Measurements from ENCODE around the gene CMKLR1.
A peak's percentile ranks its signal among the peaks of the same experiment; 100 is the strongest.

CMKLR1 gene

GRCh38 chr12:108317308-108318234, 21.5 kb downstream of the CMKLR1 start:
- no peak for DNase-seq (ENCODE audit: low read depth in 2 of 2)

GRCh38 chr12:108316176-108317086, 22.7 kb downstream of the CMKLR1 start:
- DNase-seq (ENCODE audit: low read depth in 2 of 2) = no peak

GRCh38 chr12:108315486-108316105, 23.5 kb downstream of the CMKLR1 start:
- DNase-seq (ENCODE audit: low read depth in 2 of 2) = no peak

GRCh38 chr12:108313606-108314351, 25.3 kb downstream of the CMKLR1 start:
- no peak for DNase-seq (ENCODE audit: low read depth in 2 of 2)

- no peak for DNase-seq (ENCODE audit: low read depth in 2 of 2)
Measured at GRCh38 chr12:108313241-108313605, 25.9 kb downstream of the CMKLR1 start.

GRCh38 chr12:108312693-108313189, 26.4 kb downstream of the CMKLR1 start:
- DNase-seq (ENCODE audit: low read depth in 2 of 2) = no peak

GRCh38 chr12:108312073-108312659, 26.9 kb downstream of the CMKLR1 start:
- DNase-seq (ENCODE audit: low read depth in 2 of 2) = no peak

GRCh38 chr12:108311605-108312004, 27.5 kb downstream of the CMKLR1 start:
- no peak for DNase-seq (ENCODE audit: low read depth in 2 of 2)

GRCh38 chr12:108310489-108310888, 28.6 kb downstream of the CMKLR1 start:
- no peak for DNase-seq (ENCODE audit: low read depth in 2 of 2)

GRCh38 chr12:108309674-108310312, 29.3 kb downstream of the CMKLR1 start:
- no peak for DNase-seq (ENCODE audit: low read depth in 2 of 2)

GRCh38 chr12:108308395-108309085, 30.6 kb downstream of the CMKLR1 start:
- no peak for DNase-seq (ENCODE audit: low read depth in 2 of 2)

GRCh38 chr12:108307006-108307405, 32.1 kb downstream of the CMKLR1 start:
- DNase-seq (ENCODE audit: low read depth in 2 of 2) = no peak

- DNase-seq (ENCODE audit: low read depth in 2 of 2) = no peak
Measured at GRCh38 chr12:108306506-108306905, 32.6 kb downstream of the CMKLR1 start.

- no peak for DNase-seq (ENCODE audit: low read depth in 2 of 2)
Measured at GRCh38 chr12:108305991-108306501, 33.1 kb downstream of the CMKLR1 start.

- peak in 1 of 2 experiments; percentile 8 for DNase-seq (ENCODE audit: low read depth in 2 of 2)
Measured at GRCh38 chr12:108305520-108305919, 33.6 kb downstream of the CMKLR1 start.

- DNase-seq (ENCODE audit: low read depth in 2 of 2) = no peak
Measured at GRCh38 chr12:108304633-108305032, 34.5 kb downstream of the CMKLR1 start.

GRCh38 chr12:108303703-108304102, 35.4 kb downstream of the CMKLR1 start:
- no peak for DNase-seq (ENCODE audit: low read depth in 2 of 2)

GRCh38 chr12:108302403-108303311, 36.5 kb downstream of the CMKLR1 start:
- no peak for DNase-seq (ENCODE audit: low read depth in 2 of 2)
